ENCODE measurements around the gene EVC2.

EVC2 gene

GRCh38 chr4:5561286-5561685, 147.1 kb downstream of the EVC2 start:
- DNase-seq, result no peak

- DNase-seq, result no peak
These were observed 149.9 kb downstream of the EVC2 start for GRCh38 chr4:5558502-5558901.

DNA sequence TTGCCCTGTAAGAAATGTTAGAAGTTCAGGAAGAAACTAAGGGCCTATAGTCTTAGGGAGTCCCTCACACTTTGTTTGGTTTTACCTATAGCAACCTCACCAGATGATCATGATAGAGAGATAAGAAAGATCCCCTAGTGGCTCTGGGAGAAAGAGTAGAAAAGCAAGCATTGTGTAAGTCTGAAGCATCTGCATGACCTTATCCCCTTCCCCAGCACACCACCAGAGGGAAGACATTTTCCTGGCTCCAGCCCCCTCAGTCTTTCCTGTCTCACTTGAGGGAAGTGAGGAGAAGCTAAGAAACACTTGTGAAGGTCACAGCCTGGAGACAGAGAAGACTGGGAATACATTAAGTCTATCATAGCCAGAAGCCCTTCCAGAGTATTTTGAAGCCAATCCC, 154.0 kb downstream of the EVC2 start:
- no peak for DNase-seq

GRCh38 chr4:5553801-5554200, 154.6 kb downstream of the EVC2 start:
- DNase-seq, result no peak

- DNase-seq, result no peak
These were observed 155.9 kb downstream of the EVC2 start for GRCh38 chr4:5552451-5552850.

DNA sequence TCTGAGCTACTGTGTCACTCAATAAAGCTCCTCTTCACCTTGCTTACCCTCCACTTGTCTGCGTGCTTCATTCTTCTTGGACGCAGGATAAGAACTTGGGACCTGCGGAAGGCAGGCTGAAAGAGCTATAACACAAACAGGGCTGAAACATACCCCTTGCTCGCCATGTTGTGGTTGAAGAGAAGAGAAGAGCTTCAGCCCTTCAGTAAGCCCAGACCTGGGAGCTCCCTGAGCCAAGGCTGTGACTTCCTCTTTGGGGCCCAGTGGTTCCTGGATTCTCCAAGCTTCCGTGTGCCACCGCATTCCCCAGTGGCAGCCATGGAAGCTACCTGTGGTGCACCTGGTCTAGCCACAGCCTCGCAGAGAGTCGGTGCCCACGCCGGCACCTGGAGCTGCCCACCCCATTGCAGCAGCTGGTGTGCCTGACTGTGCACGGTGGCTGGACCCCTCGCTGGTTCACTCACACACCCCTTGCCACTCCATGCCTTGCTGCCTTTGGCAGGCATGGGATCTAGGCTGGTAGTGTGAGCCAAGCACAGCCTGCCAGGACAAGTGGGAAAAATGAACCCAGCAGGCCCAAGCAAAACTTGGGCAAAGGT, 160.6 kb downstream of the EVC2 start:
- DNase-seq, result no peak

DNA sequence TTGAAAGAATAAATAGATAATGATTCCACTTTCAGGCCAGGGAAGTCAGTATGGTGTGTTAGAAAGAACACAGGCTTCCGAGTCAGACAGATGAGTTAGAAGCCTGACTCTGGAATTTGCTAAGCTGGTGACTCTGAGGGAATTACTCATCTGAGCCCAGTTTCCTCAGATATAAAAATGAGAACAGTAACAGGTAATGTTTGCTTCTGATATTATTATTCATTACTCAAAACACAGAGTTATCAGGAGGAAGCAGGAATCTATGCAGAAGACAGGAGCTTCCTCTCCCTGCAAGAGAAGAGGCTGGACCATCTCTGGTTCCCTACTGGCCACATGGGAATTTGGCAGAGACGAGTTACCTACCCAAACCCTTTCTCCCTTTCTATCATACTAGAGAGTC, 163.1 kb downstream of the EVC2 start:
- DNase-seq, result no peak

- no peak for DNase-seq
These were observed 163.6 kb downstream of the EVC2 start for GRCh38 chr4:5544762-5545161.

DNA sequence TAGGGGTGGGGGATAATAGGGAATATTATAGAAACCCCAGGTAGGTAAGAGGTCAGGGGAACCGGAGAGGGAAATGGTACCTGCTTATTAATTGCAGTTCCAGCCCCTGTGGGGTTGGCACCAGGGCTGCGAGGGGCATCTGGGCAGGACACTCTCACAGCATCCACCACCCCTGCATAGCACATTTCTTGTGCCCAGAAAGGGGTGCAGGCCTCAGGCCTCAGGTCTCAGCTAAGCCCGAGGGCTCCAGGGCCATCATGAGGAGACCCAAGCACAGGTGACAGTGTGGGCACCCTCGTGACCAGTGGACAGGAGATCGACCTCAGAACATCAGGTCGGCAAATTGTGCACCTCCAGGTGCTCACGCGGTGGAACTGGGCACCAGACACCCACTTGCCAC, 164.7 kb downstream of the EVC2 start:
- no peak for DNase-seq

GRCh38 chr4:5541169-5541568, 167.2 kb downstream of the EVC2 start:
- DNase-seq, result no peak

DNA sequence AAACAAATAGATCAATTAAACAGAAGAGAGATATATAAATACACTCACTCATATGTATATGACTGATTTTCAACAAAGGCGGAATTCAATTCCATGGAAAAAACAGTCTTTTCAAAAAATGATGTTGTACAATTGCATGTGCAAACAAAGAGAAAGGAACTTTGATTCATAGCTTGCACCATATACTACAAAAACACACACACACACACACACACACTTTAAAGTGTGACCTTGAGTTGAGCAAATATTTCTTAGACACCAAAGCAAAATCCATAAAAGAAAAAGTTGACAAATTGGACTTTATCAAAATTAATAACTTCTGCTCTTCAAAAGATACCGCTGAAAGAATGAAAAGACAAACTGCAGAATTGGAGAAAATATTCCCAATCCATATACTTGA, 168.8 kb downstream of the EVC2 start:
- no peak for DNase-seq

GRCh38 chr4:5532100-5532499, 176.3 kb downstream of the EVC2 start:
- no peak for DNase-seq

DNA sequence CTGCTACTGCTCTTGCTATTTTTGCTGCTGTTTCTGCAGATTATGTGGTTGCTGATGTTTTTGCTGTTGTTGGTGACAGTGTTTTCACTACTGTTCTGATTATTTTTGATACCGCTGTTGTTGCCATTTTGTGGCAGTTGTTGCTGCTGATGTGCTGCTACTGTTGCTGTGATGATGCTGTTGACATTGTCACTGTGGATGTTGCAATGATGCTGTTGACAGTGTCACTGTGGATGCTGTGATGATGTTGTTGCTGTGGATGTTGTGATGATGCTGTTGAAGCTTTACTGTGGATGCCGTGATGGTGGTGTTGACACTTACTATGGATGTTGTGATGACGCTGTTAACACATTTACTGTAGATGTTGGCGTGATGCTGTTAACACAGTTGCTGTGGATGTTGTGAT, 180.3 kb downstream of the EVC2 start:
- no peak for DNase-seq

DNA sequence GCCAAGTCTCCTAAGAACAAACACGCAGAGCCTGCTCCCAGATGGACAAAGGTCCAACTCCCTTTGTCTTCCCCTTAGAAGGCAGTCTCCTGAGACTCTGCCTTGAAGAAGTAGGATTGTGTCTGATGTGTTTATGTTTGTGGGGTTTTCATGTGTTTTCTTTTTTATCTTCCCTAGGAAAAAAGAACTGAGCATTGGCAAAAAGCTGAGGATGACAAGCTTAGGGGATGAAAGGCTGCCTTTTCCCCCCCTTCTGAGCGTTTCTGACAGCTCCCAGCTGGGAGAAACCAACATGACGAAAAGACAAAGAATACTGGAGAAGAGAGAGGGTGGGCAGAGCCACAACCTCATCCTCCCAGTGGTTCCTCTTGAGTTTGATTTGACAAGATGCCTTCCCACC, 181.1 kb downstream of the EVC2 start:
- DNase-seq, result no peak

- no peak for DNase-seq
These were observed 182.1 kb downstream of the EVC2 start for GRCh38 chr4:5526080-5526846.

DNA sequence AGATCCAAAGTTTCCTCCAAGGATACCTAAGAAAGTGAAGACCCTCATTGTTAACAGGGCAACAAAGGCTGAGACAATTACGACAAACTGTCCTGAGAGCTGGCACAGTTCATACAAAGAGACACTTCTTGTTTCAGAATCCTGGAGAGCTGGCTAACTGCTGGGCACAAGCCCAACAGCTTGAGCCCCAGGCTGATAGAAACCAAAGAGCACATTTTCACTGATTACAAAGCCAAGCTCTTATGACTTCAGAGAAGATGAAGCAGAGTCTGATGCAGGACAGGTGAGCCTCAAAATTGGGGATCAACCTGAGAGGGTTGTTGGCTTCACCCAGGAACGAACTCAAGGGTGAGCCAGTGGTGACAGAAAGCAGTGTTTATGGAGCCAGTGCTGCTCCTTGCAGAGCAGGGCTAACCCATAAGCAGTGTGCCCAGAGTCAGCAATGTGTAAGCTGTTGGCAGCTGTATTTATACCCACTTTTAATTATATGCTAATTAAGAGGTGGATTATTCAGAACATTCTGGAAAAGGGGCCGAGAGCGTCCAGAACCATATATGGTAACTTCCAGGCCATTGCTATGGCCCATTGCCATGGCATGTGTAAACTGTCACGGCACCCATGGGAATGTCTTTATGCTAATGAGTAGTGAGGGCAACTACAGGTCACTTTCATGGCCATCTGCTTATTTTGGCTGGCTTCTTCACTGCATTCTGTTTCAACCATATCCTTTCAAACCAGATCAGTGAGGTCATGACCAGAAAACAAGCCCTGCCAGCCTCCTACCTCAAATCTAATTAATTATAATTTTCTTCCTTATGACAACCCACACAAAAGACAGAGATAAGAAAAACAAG, 183.7 kb downstream of the EVC2 start:
- no peak for DNase-seq

DNA sequence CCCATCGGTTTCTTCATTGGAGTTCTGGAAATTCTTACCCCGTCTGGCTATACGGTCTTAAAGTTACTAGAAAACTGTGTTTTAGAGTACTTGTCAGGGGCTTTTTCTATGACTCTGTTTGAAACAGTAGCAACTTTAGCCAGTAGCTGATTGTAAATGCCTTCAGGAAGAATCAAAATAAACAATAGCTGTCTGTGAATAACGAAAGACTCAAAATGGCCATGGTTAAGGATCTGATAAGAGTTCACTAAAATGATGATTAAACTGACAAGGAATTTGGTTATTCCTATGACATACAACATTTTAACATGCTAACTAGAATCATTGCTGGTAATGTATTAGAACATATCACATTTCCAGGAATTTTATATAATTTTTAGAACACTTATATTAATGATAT, 191.0 kb downstream of the EVC2 start:
- DNase-seq, result no peak

DNA sequence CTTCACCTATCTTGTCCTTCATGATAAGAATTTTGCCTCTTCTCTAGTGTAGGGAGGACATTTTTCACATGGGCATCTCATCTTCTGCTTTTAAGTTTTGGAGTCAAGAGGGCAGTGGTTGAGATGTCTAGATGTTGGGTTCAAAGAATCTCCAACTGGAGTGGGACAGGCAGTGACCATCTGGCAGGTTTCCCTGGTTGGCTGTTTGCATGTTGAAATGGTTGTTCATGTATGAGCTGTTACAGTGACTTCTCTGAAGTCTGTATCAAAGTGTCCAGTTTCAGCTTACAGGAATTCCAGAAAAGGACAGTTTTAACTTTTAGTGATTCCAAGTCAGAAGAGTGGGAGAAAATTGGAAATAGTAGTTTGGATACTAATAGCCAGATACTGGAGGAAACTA, 192.7 kb downstream of the EVC2 start:
- no peak for DNase-seq
